SK-N-DZ (cell line): Measurements from ENCODE around the gene PRKG1. TPM values are rescaled to one million over a fixed set of nuclear protein-coding genes. Genes with fewer than 3 reads are reported as not detected.

Experiments used
- DNase-seq: peaks from one replicate; pipeline ENCODE4 v3.0.0-alpha.2; 2015; ENCODE audit warnings: low spot score
- polyA plus RNA-seq, 2 experiments: library from polyadenylated mRNA; depleted of rRNA; stranded (reverse); fragments of >200 nt; gene quantifications; 2 replicates each; pipeline ENCODE4 v1.2.3, GENCODE V29; 2014

The PRKG1 gene
- 0.02 TPM in 2 replicates for polyA plus RNA-seq (2014; cell fraction: cytosol; rRNA removed)
- 0.12 TPM in 1 of 2 replicates, not detected in the other for polyA plus RNA-seq (2014; cell fraction: nucleus; rRNA removed)

- peak; percentile 38 for DNase-seq
Observed at GRCh38 chr10:51074238-51075028, at the start of gene PRKG1. Gene PRKG1, plus strand, starts transcription at chr10:51074487.

GRCh38 chr10:51028420-51028819, 45.9 kb upstream of the PRKG1 start:
- no peak for DNase-seq

- no peak for DNase-seq
Observed at GRCh38 chr10:51029172-51029641, 45.1 kb upstream of the PRKG1 start.

GRCh38 chr10:51030480-51030879, 43.8 kb upstream of the PRKG1 start:
- DNase-seq, result no peak

GRCh38 chr10:51031950-51032349, 42.3 kb upstream of the PRKG1 start:
- DNase-seq, result no peak

DNA sequence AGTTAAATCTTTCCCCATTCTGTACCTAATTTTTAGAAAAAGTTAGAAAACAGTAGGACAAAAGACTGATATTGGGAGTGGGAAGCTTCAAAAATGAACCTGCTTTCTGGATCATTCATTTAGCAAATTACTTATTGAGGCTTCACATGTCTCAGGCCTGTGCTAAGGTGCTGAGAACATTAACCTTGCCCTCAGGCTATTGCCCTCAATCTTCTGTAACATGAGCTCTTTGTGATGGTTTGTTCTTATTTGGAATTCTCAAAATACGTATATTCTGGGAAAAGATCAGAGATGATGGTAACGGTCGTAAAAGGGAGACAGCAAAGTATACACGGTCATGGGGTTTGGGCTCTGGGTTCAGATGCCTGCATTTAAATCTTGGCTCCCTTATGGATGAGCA, 39.5 kb upstream of the PRKG1 start:
- no peak for DNase-seq

- DNase-seq, result no peak
Observed at GRCh38 chr10:51035344-51035743, 38.9 kb upstream of the PRKG1 start.

DNA sequence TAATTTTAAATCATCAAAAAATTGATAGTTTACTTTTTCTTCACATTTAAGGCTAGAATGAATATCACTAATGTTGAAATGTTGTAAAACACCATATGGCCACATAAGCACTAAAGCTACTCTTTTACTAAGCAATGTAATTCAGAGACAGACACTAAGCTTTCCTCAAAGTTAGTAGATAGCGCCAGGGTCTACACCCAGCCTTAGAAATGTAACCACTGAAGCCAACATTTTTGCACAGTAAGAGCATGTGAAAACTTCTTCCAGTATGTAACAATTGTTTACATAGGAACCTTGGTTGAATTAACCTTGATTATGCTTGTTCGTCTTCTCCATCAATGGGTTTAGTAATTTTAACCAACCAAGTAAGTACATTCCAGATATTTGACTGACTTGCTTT, 28.4 kb upstream of the PRKG1 start:
- no peak for DNase-seq

DNA sequence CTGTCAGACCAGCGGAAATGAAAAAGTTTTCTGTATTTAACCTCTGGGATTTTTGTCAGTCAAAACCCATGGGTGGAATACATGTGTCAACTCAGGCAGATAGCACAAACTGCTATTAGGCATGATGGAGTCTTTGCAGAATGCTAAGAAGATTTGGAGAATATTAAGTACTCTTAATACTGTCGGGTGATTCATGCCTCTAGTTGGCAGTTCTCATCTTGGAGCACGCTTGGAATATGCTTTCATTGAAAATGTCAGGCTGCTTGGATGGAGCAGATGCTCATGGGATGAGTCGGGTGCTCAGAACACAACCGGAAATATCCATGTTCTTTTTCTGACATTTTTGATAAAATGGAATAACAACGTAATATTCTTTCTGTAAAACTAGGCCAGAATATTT, 27.6 kb upstream of the PRKG1 start:
- DNase-seq, result no peak

DNA sequence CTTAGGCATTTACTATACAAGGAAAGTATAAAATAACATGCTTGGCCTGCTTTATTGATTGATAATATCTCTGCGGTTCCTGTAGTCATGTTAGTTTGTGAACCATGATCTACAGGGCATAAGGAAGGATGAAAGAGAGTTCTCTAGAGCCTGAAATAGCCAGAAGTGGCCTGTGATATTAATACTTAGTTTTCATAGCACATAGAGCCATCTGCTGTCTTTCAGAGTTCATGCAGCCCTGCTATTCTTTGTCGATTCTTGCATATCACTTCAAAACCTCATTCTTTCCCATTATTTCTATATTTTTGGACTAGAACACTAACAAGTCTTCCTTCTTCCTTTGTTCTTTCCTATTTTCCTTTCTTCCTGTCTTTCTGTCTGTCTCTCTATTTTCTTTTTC, 26.4 kb upstream of the PRKG1 start:
- DNase-seq, result no peak

GRCh38 chr10:51048792-51049191, 25.5 kb upstream of the PRKG1 start:
- DNase-seq, result no peak

GRCh38 chr10:51052163-51052562, 22.1 kb upstream of the PRKG1 start:
- no peak for DNase-seq

GRCh38 chr10:51057925-51058324, 16.4 kb upstream of the PRKG1 start:
- no peak for DNase-seq

DNA sequence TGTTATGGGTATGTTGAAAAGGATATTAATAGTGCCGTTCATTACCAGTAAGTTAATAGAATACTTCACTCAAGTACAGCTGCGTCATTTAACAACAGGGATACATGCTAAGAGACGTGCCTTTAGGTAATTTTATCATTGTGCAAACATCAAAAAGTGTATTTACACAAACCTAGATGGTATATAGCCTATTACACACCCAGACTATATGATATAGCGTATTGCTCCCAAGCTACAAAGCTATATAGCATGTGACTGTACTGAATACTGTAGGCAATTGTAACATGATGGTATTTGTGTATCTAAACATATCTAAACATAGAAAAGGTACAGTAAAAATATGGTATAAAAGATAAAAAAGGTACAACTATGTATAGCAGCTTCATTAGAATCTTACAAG, 11.1 kb upstream of the PRKG1 start:
- no peak for DNase-seq

- DNase-seq, result no peak
Observed at GRCh38 chr10:51063659-51064535, 10.4 kb upstream of the PRKG1 start.

GRCh38 chr10:51066231-51066630, 8.1 kb upstream of the PRKG1 start:
- DNase-seq, result no peak

DNA sequence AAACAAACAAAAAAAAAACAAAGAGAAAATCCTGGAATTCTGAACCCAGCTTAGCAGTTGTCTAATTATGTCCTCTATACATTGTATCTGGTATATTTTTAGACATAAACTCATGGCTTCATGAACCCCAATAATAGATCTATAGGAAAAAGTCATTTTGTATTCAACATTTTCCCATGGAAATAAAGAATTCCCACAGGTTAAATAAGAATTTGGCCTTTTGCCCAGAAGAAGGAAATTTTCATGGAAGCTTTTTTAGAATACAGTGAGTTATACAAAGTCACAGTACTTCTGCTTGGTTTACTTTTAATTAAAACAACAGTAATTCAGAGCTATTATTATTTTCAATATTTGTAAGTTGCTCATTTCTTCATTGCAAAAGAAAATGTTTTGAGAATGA, 2.1 kb upstream of the PRKG1 start:
- no peak for DNase-seq

GRCh38 chr10:51072921-51073434, 1.3 kb upstream of the PRKG1 start:
- DNase-seq, result no peak

DNA sequence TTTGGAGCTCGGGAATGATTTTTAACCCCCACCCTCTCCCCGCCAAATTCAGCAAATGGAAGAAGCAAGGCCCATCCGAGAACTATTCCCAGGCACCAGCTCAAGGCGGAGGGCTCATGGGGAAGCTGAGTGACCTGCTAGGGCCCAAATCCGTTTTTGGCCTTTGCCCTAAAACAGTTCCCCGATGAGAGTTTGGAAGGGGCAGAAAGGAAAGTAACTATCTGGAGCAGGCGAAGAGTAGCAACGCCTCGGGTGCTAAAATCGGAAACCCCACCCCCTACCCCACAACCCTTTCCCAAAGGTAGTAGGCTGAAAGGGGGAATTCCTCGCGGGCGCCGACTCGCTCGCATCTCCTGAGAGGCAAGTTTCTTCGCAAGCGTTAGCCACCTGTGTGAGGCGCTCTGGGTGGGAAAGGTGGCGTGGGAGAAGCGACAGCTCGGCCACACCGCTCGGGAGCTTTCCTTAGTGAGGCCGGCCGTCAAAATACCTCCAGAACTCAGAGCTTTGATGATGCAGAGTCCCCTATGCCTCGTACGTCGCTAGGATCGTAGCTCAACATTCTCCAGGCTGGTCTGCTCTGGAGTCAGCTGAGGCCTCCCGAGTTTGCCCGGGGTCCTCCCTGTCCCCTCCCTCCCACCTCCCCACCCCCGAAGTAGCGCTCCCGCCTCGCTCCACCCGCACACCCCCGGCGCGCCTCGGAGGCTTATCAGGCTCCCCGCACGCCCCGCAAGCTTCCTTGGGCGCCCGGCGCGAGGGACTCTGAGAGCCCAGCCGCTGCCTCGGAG, 642 bp upstream of the PRKG1 start:
- no peak for DNase-seq

DNA sequence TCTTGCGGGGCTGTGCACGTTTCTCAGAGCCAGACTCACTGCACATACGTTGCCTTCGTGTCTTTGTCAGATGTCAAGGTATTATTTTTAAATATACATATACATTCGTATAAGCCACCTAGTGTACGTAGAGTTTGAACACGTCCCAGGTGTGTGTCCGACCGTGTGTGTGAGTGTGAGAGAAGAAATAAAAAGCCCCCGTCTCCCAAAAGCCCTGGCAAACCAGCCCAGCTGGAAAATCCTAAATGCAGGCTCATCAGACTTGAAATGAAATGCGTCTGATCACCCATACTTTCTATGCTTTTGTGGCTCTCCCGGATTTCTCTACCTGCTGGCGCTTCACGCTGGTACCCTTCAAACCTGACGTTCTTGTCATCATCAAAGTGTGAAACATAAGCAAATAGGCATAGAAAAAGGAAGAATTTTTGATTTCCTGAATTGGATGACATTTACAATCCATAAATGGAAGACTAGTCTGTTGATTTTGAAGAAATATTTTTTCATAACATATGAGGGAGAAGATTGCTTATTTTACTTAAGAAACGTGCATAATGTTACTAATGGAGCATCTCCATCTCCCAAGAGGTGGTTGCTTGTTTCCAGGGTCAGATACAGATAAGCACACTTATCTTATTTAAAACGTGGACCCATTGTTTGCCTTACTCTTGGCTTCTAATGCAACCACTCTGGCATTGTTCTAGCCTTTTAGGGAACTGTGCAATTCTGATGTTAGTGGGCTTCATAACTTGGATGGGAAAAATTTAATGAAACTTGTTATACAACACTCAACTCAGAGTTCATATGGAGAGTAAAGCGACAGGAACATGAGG, 971 bp downstream of the PRKG1 start:
- DNase-seq, result no peak

GRCh38 chr10:51075873-51076229, 1.6 kb downstream of the PRKG1 start:
- no peak for DNase-seq
